PC-3 (cell line): ENCODE measurements around the gene MAP1S.

Source experiments
- CTCF ChIP-seq: fragments of 300-600 bp; sonication (generic); conservative IDR thresholded peaks from 2 replicates; pipeline ENCODE4 v1.5.1; 2017; ENCODE audit warnings: antibody characterized with exemption, low read depth, mild to moderate bottlenecking, low read length
- EZH2phosphoT487 ChIP-seq: fragments of 300-600 bp; sonication (generic); IDR thresholded peaks from 2 replicates; pipeline ENCODE4 v1.6.1; 2018; ENCODE audit warnings: mild to moderate bottlenecking, antibody characterized with exemption, low read length, borderline replicate concordance

- no peak for TF ChIP-seq CTCF
- TF ChIP-seq EZH2phosphoT487 = no peak
These were observed 36.2 kb downstream of the MAP1S start for GRCh38 chr19:17755443-17755890.
